Astrocyte (in vitro differentiated cells and primary cell): ENCODE data around the gene SLC29A3. TPM values are rescaled to one million over a fixed set of nuclear protein-coding genes. Genes with fewer than 3 reads are reported as not detected.
"Not testable (repeated sequence)": the region's sequence is repeated elsewhere in the genome, so short reads cannot be mapped to it uniquely, and the experiment has no call there.

Experiments used
- DNase-seq: peaks from one replicate; pipeline ENCODE4 v3.0.0-alpha.2; 2010; ENCODE audit warnings: low read depth
- FAIRE-seq: peaks from 2 replicates; lab custom pipeline; 2011; peaks lifted over from hg19 to GRCh38; lab: Jason Lieb, UNC
- H2AFZ ChIP-seq: 2 replicates; pipeline ENCODE4 v1.6.0; 2012; ENCODE audit warnings: low read depth, low read length, inconsistent platforms
- H3K27ac ChIP-seq: 2 replicates; pipeline ENCODE4 v1.5.1; 2011; ENCODE audit warnings: low read depth, low read length, inconsistent platforms
- H3K27me3 ChIP-seq: 2 replicates; pipeline ENCODE4 v1.6.0; 2011; ENCODE audit warnings: low read length, inconsistent platforms; ENCODE audit not compliant: insufficient read depth
- H3K36me3 ChIP-seq: 2 replicates; pipeline ENCODE4 v1.5.1; 2011; ENCODE audit warnings: low read length, inconsistent platforms; ENCODE audit not compliant: insufficient read depth
- H3K4me1 ChIP-seq: 2 replicates; pipeline ENCODE4 v1.5.1; 2011; ENCODE audit warnings: low read length, inconsistent platforms; ENCODE audit not compliant: insufficient read depth
- H3K4me2 ChIP-seq: 2 replicates; pipeline ENCODE4 v1.6.0; 2012; ENCODE audit warnings: low read length, inconsistent platforms
- H3K4me3 ChIP-seq: 2 replicates; pipeline ENCODE4 v1.5.1; 2011; ENCODE audit warnings: low read depth, mild to moderate bottlenecking, low read length, inconsistent platforms; ENCODE audit not compliant: insufficient read depth
- H3K79me2 ChIP-seq: 2 replicates; pipeline ENCODE4 v1.6.0; 2012; ENCODE audit warnings: mild to moderate bottlenecking, low read length, inconsistent platforms; ENCODE audit not compliant: insufficient read depth
- H3K9ac ChIP-seq: 2 replicates; pipeline ENCODE4 v1.6.0; 2012; ENCODE audit warnings: mild to moderate bottlenecking, low read length, inconsistent platforms
- H3K9me3 ChIP-seq: 2 replicates; pipeline ENCODE4 v1.5.1; 2012; ENCODE audit warnings: low read depth, mild to moderate bottlenecking, low read length, inconsistent platforms; ENCODE audit not compliant: insufficient read depth
- H4K20me1 ChIP-seq: 2 replicates; pipeline ENCODE4 v1.6.0; 2012; ENCODE audit warnings: low read length, inconsistent platforms; ENCODE audit not compliant: insufficient read depth
- H3K27ac Mint-ChIP-seq: one replicate; pipeline ENCODE4 v1.8.0; 2021; ENCODE audit warnings: mild to moderate bottlenecking, mixed read lengths; ENCODE audit not compliant: unreplicated experiment
- H3K27me3 Mint-ChIP-seq: one replicate; pipeline ENCODE4 v1.8.0; 2021; ENCODE audit warnings: low read depth, mixed read lengths; ENCODE audit not compliant: unreplicated experiment
- H3K36me3 Mint-ChIP-seq: one replicate; pipeline ENCODE4 v1.8.0; 2021; ENCODE audit warnings: low read depth, mixed read lengths; ENCODE audit not compliant: unreplicated experiment
- H3K4me1 Mint-ChIP-seq: one replicate; pipeline ENCODE4 v1.8.0; 2021; ENCODE audit warnings: low read depth, mixed read lengths; ENCODE audit not compliant: unreplicated experiment
- H3K4me3 Mint-ChIP-seq: one replicate; pipeline ENCODE4 v1.8.0; 2021; ENCODE audit warnings: mild to moderate bottlenecking, moderate library complexity, mixed read lengths; ENCODE audit not compliant: unreplicated experiment
- H3K9me3 Mint-ChIP-seq: one replicate; pipeline ENCODE4 v1.8.0; 2021; ENCODE audit warnings: mild to moderate bottlenecking, mixed read lengths; ENCODE audit not compliant: unreplicated experiment
- CTCF ChIP-seq: IDR thresholded peaks from 2 replicates; pipeline ENCODE4 v1.5.1; 2011; ENCODE audit warnings: low read depth, mild to moderate bottlenecking, inconsistent platforms, low read length, moderate library complexity; ENCODE audit not compliant: insufficient read depth
- EZH2 ChIP-seq: IDR thresholded peaks from 2 replicates; pipeline ENCODE4 v1.6.1; 2012; ENCODE audit warnings: mild to moderate bottlenecking, low read length, inconsistent platforms; ENCODE audit not compliant: insufficient read depth
- total RNA-seq: library from RNA; stranded (reverse); gene quantifications from 2 replicates; pipeline ENCODE4 v1.2.1, GENCODE V29; 2021

SLC29A3 gene
- total RNA-seq, 1 donor from 2014 or later, result 3.4 TPM

- no peaks in the 10 kb centered on the region for H3K36me3 ChIP-seq
- peak overlapping the region; percentile 64 for H3K4me2 ChIP-seq
- peaks cover 38% of the 10 kb centered on the region for H3K4me1 ChIP-seq
- H3K9me3 Mint-ChIP-seq, result no peaks in the 10 kb centered on the region
- TF ChIP-seq EZH2, result no peak
- no peak for TF ChIP-seq CTCF
- peak overlapping the region; percentile 58 for H3K27ac Mint-ChIP-seq
- peaks cover 3% of the 10 kb centered on the region for H3K27me3 Mint-ChIP-seq
- no peak overlapping the region for H3K4me3 Mint-ChIP-seq
- no peaks in the 10 kb centered on the region for H3K9me3 ChIP-seq
- FAIRE-seq (peak; percentile 68), DNase-seq (peak; percentile 75)
- H4K20me1 ChIP-seq, result peaks cover 22% of the 10 kb centered on the region
- peak overlapping the region; percentile 66 for H3K9ac ChIP-seq
- H3K79me2 ChIP-seq, result no peaks in the 10 kb centered on the region
- H3K4me1 Mint-ChIP-seq, result peaks cover 32% of the 10 kb centered on the region
- no peak overlapping the region for H3K4me3 ChIP-seq
- peak overlapping the region; percentile 75 for H3K27ac ChIP-seq
- no peaks in the 10 kb centered on the region for H3K27me3 ChIP-seq
- peak overlapping the region; percentile 32 for H2AFZ ChIP-seq
- H3K36me3 Mint-ChIP-seq, result peaks cover 9% of the 10 kb centered on the region
Measured at GRCh38 chr10:71272056-71272771, 46.8 kb upstream of the SLC29A3 start.

- H3K27me3 Mint-ChIP-seq, H3K4me3 Mint-ChIP-seq, H3K4me3 ChIP-seq, H3K79me2 ChIP-seq, H3K27me3 ChIP-seq, H3K9me3 Mint-ChIP-seq, H3K27ac ChIP-seq, H3K36me3 Mint-ChIP-seq, FAIRE-seq, H2AFZ ChIP-seq, H3K9ac ChIP-seq, H3K27ac Mint-ChIP-seq, H3K9me3 ChIP-seq, H3K36me3 ChIP-seq, DNase-seq: not testable (repeated sequence)
- Histone ChIP-seq H3K4me1 (peaks cover 38% of the 10 kb centered on the region), H4K20me1 (peaks cover 17% of the 10 kb centered on the region), H3K4me2 (peak overlapping the region; percentile 64)
- H3K4me1 Mint-ChIP-seq, result peaks cover 30% of the 10 kb centered on the region
Measured at GRCh38 chr10:71272974-71273373, 46.1 kb upstream of the SLC29A3 start.

GRCh38 chr10:71273506-71273905, 45.6 kb upstream of the SLC29A3 start:
- Histone ChIP-seq H3K9ac (no peak overlapping the region), H4K20me1 (peaks cover 18% of the 10 kb centered on the region), H3K4me1 (peaks cover 37% of the 10 kb centered on the region), H3K9me3 (no peaks in the 10 kb centered on the region), H2AFZ (no peak overlapping the region), H3K4me2 (no peak overlapping the region), H3K36me3 (no peaks in the 10 kb centered on the region), H3K27ac (no peak overlapping the region), H3K27me3 (no peaks in the 10 kb centered on the region), H3K4me3 (no peak overlapping the region), H3K79me2 (no peaks in the 10 kb centered on the region)
- no peaks in the 10 kb centered on the region for H3K27me3 Mint-ChIP-seq
- no peaks in the 10 kb centered on the region for H3K9me3 Mint-ChIP-seq
- peaks cover 9% of the 10 kb centered on the region for H3K36me3 Mint-ChIP-seq
- peaks cover 28% of the 10 kb centered on the region for H3K4me1 Mint-ChIP-seq
- DNase-seq (no peak), FAIRE-seq (no peak)
- no peak overlapping the region for H3K27ac Mint-ChIP-seq
- H3K4me3 Mint-ChIP-seq, result peak overlapping the region; percentile 34
- TF ChIP-seq CTCF (no peak), EZH2 (no peak)
